ENCODE results near the gene VAT1L.

GRCh38 chr16:78022347-78023060 is 234.1 kb downstream of the VAT1L start, which contains the start of gene CLEC3A:
- no peak for TF ChIP-seq EZH2 (IDR thresholded peaks at IDR 0.05; ENCODE audit: low read depth, unreplicated experiment)
- TF ChIP-seq CTCF (conservative IDR thresholded peaks at IDR 0.05; ENCODE audit: low read depth in 2 of 2), result no peak
- TF ChIP-seq POLR2AphosphoS5 (IDR thresholded peaks at IDR 0.05; ENCODE audit: low read depth), result no peak
- TF ChIP-seq, protein P1, sequence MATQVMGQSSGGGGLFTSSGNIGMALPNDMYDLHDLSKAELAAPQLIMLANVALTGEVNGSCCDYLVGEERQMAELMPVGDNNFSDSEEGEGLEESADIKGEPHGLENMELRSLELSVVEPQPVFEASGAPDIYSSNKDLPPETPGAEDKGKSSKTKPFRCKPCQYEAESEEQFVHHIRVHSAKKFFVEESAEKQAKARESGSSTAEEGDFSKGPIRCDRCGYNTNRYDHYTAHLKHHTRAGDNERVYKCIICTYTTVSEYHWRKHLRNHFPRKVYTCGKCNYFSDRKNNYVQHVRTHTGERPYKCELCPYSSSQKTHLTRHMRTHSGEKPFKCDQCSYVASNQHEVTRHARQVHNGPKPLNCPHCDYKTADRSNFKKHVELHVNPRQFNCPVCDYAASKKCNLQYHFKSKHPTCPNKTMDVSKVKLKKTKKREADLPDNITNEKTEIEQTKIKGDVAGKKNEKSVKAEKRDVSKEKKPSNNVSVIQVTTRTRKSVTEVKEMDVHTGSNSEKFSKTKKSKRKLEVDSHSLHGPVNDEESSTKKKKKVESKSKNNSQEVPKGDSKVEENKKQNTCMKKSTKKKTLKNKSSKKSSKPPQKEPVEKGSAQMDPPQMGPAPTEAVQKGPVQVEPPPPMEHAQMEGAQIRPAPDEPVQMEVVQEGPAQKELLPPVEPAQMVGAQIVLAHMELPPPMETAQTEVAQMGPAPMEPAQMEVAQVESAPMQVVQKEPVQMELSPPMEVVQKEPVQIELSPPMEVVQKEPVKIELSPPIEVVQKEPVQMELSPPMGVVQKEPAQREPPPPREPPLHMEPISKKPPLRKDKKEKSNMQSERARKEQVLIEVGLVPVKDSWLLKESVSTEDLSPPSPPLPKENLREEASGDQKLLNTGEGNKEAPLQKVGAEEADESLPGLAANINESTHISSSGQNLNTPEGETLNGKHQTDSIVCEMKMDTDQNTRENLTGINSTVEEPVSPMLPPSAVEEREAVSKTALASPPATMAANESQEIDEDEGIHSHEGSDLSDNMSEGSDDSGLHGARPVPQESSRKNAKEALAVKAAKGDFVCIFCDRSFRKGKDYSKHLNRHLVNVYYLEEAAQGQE (IDR thresholded peaks at IDR 0.05; ENCODE audit: unreplicated experiment), result no peak
- TF ChIP-seq EZH2phosphoT487 (IDR thresholded peaks at IDR 0.05; ENCODE audit: unreplicated experiment), result no peak
- TF ChIP-seq ZNF331 (CRISPR knock-in tag; IDR thresholded peaks at IDR 0.05; ENCODE audit: low read depth), result no peak
- no peak for TF ChIP-seq CREB1 (CRISPR knock-in tag; IDR thresholded peaks at IDR 0.05; ENCODE audit: low read depth)
- no peak for TF ChIP-seq NANOG (IDR thresholded peaks at IDR 0.05; ENCODE audit: borderline replicate concordance)
- TF ChIP-seq, protein P2, sequence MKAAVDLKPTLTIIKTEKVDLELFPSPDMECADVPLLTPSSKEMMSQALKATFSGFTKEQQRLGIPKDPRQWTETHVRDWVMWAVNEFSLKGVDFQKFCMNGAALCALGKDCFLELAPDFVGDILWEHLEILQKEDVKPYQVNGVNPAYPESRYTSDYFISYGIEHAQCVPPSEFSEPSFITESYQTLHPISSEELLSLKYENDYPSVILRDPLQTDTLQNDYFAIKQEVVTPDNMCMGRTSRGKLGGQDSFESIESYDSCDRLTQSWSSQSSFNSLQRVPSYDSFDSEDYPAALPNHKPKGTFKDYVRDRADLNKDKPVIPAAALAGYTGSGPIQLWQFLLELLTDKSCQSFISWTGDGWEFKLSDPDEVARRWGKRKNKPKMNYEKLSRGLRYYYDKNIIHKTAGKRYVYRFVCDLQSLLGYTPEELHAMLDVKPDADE (IDR thresholded peaks at IDR 0.05), result no peak

Data from GM23338 (cell line).